Hematopoietic multipotent progenitor cell treated with erythropoietin and hydrocortisone succinate and interleukin-3 and kit ligand, for 8 days (in vitro differentiated cells): Measurements from ENCODE around the gene ABCA3.
"Not testable (repeated sequence)": the region's sequence is repeated elsewhere in the genome, so short reads cannot be mapped to it uniquely, and the experiment has no call there.

Experiments used
- DNase-seq: peaks from one replicate; pipeline ENCODE4 v3.0.0-alpha.2; 2015

The ABCA3 gene

DNA sequence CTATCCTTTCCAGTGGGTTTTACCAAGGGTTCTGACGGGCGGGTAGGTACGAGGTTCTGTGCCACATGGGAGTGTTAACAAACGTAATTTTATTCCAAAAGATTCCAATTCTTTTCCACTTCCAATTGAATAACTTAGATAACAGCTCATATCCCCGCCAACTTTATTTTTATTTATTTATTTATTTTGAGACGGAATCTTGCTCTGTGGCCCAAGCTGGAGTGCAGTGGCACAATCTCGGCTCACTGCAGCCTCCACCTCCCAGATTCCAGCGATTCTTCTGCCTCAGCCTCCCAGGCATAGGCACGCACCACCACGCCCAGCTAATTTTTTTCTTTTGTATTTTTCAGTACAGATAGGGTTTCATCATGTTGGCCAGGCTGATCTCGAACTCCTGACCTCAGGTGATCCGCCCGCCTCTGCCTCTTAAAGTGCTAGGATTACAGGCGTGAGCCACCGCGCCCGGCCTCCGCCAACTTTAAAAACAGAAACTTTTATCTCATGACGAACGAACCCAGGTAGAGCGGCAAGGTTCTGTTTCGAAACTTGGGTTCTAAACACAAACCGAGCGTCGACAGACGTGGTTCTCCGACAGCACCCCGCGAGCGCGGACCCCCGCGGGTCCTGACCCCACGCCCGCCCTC lies 89.8 kb downstream of the ABCA3 start:
- peak; percentile 58 for DNase-seq

DNA sequence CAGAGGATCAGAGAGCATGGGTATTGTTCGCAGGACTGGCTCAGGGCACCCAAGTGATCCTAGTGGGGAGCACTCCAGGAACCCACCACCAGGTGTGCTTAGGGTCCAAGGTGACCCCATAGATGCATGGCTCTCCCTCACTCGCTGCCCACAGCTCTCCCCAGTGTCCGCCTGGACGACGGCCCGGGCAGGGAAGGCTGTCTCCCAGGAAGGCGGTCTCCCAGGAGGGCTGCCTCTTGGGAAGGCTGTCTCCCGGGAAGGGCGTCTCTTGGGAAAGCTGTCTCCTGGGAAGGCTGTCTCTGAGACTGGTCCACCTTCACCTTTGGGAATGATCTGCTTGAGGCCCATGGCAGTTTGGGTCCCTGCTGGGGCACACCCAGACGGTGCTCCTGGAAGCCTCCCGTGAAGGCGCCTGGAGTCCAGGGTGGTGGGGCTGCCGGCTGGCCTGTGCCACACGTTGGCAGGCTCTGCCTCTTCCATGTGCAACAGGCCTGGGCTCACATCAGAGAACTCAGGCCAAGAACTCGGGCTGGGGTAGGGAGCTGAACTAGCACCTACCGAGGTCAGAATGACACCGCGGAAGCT lies 94.1 kb downstream of the ABCA3 start:
- DNase-seq = no peak

DNA sequence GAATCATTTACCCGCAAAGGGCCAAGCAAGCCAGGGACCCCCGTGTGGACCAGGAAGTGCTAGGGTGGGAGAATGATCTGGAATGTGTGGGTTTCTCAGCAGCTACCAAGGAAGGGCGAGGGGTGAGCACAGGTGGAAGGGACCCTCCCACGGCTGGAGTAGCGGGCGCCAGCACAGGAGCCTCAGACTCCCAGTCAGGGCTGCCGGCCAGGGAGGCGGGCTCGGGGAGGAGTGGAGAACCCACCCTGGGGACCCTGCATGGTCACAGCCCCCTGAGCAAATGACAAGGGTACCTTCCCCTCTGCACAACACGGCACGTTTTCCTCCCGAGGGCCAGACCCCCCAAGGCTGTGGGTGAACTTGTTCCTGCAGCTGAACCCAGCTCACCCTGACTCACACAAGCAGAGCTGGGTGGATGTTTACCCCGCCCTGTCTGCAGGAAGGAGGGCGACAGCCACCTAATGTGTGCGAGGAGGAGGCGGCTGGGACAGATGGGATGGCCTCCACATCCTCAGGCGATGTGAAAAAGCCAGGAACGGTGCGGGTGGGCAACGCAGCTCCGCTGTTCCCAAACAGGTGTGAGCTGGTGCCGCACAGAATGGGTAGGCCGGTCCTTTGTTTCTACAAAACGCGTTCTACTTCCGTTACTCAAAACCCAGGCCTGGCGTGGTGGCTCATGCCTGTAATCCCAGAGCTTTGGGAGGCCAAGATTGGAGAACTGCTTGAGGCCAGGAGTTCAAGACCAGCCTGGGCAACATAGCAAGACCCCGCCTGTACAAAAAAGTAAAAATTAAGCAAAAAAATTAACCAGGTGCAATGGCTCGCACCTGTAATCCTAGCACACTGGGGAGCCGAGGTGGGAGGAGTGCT lies 95.4 kb downstream of the ABCA3 start:
- no peak for DNase-seq

DNA sequence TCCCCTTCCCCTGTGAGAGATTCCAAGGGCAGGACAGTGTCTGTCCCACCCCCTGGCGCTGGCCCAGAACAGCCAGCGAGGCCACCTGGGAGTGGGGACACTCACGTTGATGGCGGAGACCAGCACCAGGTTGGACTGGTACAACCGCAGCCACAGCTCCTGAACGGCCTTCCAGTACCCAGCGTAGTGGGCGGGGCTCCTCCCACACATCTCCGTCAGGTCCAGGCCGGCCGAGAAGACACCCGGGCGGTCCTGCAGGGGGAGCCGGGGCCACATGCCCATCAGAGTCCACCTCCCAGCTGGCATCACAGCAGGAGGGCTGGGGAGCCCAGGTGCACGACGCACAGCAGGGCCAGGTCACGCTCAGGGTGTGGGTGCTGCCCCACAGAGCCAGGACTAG lies 96.2 kb downstream of the ABCA3 start:
- no peak for DNase-seq

DNA sequence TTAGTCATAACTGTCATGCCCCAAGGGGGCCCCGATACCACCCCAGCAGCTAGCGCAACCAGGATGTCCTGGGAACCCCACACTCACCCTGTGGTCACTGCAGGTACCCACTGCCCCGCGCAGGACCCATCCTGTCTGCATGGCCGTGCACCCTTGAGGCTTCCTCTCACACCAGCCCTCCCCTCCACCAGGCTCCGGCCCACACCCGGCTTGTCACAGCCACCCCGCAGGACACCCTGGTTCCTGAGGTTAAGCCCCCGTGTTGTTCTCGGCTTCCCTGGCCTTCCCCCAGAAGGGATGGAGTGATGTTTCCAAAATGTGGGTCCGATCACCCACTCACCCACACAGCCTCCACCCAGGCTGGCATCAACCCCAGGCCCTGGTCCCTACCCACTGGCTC lies 96.7 kb downstream of the ABCA3 start:
- DNase-seq = no peak

DNA sequence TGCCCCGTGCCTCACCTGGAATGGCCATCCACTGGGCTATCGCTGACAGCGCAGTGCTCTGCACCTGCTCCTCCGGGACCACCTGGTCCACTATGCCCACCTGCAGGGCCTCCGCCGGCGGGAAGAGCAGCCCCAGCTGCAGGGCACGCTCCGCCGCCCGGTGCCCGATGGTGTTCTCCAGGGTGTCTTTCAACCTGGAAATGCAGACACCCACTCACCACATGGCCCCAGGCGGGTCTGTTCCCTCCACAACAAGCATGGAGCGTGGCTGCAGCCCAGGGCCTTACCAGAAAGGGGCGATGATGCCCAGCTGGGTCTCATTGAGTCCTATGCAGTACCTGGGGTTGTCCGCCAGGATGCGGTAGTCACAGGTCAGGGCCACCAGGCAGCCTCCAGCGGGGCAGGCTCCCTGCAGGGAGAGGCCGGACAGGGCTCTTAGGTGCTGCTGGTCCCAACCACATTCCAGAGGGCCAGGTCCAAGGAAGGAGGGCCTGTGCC lies 97.4 kb downstream of the ABCA3 start:
- peak; percentile 11 for DNase-seq

DNA sequence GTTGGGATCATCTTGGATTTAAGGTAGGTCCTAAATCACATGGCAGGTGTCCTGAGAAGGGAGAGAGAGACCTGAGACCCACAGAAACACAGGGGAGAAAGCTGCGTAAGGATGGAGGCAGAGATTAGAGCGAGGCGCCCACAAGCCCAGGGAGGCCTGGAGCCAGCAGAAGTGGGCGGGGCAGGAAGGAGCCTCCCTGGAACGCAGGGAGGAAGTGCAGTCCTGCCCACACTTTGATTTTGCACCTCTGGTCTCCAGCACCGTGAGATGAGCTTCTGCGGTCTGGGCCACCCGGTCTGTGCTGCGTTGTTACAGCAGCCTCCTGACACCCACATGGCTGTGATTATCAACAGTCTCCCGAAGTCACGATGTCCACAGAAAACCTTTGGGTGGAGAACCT lies 97.9 kb downstream of the ABCA3 start:
- DNase-seq = no peak

DNA sequence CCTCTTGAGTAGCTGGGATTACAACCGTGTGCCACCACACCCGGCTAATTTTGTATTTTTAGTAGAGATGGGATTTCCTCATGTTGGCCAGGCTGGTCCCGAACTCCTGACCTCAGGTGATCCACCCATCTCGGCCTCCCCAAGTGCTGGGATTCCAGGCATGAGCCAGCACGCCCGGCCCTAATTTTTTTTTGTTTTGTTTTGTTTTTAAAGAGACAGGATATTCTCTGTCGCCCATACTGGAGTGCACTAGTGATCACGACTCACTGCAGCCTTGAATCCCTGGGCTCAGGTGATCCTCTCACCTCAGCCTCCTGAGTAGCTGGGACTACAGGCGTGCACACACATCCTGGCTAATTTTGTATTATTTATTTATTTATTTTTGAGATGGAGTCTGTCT lies 100.2 kb downstream of the ABCA3 start:
- not testable (repeated sequence) for DNase-seq

DNA sequence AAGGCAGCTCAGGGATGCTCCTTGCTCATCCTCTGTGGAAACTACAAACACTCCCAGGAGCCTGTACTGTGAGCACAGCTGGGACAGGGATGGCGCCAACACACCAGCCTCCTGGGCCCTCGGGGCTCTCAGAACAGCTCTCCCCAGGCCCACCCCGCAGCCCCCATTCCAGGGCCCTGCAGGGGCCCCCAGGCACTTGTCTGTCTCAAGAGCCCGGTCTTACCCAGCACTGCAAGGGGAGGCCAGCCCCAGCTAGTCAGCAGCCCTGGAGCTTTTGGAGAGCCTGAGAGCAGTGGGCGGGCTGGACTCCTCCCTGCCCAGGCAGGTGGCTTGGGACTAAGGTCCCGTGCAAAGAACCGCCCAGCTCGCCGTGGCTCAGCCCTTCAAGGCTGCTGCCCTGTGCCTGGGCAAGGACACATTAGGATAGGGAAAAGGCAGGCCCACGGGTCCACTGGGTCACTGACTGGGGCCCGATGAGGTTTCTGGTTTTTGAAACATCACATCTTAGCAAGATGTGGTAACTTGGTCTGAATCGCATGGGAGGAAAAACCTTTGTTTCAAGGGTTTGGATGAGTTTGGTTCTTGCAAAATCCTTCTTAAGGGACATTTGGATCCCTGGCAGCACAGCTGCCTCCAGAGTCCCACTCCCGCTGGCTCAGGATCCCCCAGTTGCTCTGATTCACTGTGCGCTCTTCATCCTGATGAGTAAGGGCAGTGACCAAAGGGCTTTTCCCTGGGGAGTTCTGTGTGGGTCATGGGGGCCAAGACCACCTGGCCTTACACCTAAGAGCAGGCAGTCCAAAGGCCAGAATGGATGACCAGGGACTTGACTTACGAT lies 101.5 kb downstream of the ABCA3 start:
- no peak for DNase-seq

DNA sequence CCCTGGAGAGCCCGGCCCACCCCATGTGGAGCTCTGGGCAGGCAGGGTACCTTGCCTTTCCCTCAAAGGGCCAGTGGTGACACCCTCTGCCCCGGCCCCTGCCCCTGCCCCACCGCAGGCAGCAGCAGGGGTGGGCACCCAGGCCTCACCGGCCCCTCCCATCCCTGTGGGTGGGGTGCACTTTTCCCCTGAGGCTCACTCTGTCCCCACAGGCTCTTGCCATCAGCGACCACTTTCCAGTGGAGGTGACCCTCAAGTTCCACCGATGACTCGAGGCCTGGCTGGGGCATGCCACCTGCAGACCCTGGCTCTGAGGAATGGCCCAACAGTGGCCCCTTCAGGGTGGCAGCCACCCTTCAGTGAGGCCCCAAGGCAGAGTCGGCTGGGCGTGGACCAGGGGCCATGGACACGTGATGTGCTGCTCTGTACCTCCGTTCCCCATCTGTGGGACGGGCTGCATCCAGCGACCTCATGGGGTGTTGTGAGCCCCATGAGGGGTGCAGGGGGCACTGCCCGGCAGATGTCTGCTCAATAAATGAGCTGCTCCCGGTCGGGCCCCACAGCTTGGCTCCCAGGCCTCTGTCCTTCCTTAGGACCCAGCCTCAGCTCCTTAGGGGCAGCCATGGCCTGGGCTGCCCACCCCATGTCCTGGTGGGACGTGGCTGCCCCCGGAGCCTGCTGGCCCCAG lies 102.2 kb downstream of the ABCA3 start:
- DNase-seq = peak; percentile 10

DNA sequence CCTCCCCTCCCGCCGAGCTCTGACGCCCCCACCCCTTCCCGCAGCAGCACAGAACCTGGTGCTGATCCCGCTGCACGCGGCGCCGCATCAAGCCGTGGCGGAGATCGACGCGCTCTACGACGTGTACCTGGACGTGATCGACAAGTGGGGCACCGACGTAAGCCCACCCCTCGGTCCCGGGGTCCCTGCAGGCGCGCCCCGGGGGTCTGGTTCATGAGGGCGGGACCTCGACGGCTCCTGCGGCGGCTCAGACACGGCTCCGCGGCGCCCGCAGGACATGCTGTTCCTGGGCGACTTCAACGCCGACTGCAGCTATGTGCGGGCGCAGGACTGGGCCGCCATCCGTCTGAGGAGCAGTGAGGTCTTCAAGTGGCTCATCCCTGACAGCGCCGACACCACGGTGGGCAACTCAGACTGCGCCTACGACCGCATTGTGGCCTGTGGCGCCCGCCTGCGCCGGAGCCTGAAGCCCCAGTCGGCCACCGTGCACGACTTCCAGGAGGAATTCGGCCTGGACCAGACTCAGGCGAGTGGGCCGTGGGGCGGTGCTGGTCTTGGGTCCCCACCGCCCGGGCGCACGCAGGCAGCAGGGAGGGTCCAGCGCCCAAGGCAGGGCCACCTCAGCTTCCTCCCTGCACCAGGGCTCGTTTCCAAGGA lies 102.9 kb downstream of the ABCA3 start:
- no peak for DNase-seq

DNA sequence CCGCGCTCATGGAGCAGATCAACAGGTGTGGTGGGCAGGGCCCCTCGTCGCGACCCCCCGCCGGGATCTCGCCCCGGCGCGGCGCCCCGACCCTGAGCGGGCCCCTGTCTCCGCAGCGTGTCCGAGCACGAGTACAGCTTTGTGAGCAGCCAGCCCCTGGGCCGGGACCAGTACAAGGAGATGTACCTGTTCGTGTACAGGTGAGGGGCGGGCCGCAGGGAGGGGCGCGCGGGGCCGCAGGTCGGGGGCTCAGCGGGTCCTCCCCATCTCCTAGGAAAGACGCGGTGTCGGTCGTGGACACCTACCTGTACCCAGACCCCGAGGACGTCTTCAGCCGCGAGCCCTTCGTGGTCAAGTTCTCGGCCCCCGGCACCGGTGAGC lies 103.4 kb downstream of the ABCA3 start:
- DNase-seq = no peak

DNA sequence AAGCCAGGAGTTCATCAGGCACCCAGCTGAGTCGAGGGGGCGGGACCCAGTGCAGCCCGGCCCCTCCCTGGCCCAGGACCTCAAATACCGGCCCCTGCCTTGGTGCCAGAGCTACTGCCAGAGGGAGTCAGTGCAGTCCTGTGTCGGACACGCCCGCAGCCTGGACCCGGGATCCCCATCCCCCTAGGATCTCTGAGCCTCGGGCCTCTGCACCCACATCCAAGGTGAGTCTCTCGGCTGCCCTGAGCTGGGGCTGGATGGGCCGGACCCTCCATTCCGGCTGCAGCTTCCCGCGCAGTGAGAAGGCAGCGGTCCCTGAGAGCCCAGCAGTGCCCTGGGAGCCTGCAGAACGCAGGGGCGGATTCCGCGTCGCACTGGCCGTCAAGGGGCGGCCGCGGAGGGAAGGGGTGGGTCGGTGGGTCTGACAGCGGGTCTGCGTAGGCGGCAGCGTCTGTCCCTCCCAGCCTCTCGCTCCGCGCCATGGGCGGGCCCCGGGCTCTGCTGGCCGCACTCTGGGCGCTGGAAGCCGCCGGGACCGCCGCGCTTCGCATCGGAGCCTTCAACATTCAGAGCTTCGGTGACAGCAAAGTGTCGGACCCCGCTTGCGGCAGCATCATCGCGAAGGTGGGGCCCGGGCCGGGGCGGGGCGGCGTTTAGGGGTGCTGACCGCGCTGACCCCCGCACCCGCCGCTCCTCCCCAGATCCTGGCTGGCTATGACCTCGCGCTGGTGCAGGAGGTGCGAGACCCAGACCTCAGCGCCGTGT lies 104.0 kb downstream of the ABCA3 start, which contains the start of gene DNASE1L2:
TSS of gene DNASE1L2 (plus strand) at position 108 of the 765 bp plus-strand sequence. CDS start at position 481, 373 bp downstream.
- DNase-seq = peak; percentile 19

DNA sequence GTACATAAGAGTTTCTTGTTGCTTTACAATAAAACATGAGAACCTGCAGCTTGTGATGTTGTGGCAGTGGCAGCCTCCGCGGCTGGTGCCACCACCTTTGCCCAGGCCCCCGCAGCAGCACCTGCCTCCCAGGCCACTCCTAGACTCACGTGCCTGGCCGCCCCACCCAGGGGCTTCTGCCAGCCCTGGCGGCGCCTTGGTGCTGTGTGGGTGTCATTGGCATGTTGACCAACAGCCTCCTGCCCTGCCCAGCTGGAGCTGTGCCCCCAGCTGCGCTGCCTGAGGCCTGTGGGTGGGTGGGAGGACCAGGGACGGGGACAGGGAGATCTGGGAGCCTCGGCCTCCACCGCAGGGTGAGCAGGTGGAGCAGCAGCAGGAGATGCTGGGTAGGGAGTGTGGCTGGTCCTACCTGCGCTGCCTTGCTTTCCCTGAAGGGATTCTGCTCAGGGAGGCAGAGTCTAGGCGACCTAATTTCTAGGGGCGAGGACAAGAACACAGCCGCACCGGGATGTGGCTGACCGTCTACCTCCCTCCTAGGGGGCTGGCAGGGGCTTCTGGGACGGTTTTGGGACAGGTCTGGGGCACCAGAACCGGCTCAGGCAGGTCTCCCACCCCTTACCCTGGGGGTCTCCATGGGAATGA lies 104.7 kb downstream of the ABCA3 start:
- DNase-seq = no peak

DNA sequence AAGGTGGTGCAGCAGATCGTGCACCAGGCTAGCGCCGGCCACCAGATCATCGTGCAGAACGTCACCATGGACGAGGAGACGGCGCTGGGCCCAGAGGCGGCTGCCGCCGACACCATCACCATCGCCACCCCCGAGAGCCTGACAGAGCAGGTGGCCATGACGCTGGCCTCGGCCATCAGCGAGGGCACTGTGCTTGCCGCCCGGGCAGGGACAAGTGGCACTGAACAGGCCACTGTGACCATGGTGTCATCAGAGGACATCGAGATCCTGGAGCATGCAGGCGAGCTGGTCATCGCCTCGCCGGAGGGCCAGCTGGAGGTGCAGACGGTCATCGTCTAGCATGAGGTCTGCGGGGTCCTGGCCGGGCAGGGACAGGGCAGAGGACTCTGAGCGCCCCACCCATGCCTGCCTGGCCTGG lies 105.3 kb downstream of the ABCA3 start:
- no peak for DNase-seq

DNA sequence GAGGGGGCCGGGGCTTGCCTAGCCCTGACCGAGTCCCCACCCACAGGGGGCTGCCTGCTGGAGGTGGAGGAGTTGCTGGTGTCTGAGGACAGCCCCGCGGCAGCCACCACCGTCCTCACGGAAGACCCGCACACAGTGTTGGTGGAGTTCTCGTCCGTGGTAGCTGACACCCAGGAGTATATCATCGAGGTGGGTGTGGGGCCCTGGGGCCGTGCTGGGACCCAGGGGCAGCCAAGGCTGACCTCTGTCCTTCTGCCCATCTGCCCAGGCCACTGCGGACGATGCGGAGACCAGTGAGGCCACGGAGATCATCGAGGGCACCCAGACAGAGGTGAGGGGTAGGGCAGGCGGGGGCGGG lies 105.7 kb downstream of the ABCA3 start:
- DNase-seq = no peak

DNA sequence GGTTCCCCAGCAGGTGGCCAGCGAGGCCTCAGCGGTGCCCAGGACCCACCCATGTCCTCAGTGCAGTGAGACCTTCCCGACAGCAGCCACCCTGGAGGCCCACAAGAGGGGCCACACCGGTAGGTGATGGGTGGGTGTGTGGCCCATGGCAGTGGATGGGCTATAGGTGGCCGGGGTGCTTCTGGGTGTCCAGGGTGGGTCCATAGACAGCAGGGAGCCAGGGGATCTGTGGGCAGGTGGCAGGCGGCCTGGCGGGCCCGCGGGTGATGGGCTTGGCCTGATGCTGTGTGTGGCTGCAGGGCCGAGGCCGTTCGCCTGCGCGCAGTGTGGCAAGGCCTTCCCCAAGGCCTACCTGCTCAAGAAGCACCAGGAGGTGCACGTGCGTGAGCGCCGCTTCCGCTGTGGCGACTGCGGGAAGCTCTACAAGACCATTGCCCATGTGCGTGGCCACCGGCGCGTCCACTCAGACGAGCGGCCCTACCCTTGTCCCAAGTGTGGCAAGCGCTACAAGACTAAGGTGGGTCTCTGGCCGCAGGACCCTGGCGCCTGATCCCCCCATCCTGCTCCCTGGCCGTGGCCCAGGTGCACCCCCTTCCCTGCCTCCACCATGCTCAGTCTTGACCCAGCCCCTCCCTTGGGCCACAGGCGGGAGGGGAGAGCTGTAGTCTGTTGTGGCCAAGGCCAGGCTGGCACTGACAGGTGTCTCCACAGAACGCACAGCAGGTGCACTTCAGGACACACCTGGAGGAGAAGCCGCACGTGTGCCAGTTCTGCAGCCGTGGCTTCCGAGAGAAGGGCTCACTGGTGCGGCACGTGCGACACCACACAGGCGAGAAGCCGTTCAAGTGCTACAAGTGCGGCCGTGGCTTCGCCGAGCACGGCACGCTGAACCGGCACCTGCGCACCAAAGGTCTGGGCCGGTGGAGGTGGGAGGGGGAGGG lies 106.4 kb downstream of the ABCA3 start:
- no peak for DNase-seq

DNA sequence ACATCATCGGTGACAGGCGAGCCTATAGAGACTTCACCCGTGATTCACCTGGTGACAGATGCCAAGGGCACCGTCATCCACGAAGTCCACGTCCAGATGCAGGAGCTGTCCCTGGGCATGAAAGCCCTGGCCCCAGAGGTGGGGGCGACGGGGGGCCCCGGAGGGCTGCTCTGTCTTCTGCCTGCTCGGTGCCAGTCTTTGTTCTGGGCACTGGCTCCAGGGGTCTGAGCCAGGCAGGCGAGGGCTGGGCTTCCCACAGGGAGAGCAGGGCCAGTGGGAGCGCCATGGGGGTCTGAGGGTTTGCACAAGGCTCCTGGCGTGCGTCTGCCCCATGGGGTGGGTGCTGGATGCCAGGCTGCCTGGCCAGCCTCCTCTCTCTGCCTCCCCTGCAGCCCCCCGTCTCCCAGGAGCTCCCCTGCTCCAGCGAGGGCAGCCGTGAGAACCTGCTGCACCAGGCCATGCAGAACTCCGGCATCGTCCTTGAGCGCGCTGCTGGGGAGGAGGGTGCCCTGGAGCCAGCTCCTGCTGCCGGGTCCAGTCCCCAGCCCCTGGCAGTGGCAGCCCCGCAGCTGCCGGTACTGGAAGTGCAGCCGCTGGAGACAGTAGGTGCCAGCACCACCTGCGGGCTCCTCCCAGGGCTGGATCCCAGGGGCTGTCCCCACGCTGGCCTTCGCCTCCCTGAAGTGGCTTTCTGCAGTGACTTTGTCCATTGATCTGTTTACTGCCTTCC lies 107.3 kb downstream of the ABCA3 start:
- no peak for DNase-seq
